ENCODE measurements around the gene CPVL. TPM values are rescaled to one million over a fixed set of nuclear protein-coding genes. Genes with fewer than 3 reads are reported as not detected.

CPVL gene
- total and polyA plus RNA-seq, 2 of the 8 experiments (the other 6 are each of a cell fraction or from before 2014, with no cell fraction given) = 40.0 to 55.0 TPM

DNA sequence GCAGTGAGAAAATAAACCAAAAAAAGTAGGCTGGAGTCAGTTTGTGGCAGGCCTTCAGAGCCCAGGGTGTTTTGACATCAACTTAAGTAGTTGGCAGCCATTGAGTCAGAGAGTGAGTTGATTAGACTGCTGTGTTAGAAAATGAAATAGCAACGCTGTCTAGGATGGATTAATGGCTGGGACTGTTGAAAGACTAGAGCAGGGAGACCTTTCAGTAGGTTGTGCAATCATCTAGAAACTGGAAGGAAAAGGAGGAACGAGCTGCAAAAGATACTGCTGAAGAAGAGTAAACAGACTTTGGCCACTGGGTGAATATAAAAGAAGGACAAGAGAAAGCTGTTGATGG, 159.6 kb downstream of the CPVL start (continued):
- TF ChIP-seq, protein P1, sequence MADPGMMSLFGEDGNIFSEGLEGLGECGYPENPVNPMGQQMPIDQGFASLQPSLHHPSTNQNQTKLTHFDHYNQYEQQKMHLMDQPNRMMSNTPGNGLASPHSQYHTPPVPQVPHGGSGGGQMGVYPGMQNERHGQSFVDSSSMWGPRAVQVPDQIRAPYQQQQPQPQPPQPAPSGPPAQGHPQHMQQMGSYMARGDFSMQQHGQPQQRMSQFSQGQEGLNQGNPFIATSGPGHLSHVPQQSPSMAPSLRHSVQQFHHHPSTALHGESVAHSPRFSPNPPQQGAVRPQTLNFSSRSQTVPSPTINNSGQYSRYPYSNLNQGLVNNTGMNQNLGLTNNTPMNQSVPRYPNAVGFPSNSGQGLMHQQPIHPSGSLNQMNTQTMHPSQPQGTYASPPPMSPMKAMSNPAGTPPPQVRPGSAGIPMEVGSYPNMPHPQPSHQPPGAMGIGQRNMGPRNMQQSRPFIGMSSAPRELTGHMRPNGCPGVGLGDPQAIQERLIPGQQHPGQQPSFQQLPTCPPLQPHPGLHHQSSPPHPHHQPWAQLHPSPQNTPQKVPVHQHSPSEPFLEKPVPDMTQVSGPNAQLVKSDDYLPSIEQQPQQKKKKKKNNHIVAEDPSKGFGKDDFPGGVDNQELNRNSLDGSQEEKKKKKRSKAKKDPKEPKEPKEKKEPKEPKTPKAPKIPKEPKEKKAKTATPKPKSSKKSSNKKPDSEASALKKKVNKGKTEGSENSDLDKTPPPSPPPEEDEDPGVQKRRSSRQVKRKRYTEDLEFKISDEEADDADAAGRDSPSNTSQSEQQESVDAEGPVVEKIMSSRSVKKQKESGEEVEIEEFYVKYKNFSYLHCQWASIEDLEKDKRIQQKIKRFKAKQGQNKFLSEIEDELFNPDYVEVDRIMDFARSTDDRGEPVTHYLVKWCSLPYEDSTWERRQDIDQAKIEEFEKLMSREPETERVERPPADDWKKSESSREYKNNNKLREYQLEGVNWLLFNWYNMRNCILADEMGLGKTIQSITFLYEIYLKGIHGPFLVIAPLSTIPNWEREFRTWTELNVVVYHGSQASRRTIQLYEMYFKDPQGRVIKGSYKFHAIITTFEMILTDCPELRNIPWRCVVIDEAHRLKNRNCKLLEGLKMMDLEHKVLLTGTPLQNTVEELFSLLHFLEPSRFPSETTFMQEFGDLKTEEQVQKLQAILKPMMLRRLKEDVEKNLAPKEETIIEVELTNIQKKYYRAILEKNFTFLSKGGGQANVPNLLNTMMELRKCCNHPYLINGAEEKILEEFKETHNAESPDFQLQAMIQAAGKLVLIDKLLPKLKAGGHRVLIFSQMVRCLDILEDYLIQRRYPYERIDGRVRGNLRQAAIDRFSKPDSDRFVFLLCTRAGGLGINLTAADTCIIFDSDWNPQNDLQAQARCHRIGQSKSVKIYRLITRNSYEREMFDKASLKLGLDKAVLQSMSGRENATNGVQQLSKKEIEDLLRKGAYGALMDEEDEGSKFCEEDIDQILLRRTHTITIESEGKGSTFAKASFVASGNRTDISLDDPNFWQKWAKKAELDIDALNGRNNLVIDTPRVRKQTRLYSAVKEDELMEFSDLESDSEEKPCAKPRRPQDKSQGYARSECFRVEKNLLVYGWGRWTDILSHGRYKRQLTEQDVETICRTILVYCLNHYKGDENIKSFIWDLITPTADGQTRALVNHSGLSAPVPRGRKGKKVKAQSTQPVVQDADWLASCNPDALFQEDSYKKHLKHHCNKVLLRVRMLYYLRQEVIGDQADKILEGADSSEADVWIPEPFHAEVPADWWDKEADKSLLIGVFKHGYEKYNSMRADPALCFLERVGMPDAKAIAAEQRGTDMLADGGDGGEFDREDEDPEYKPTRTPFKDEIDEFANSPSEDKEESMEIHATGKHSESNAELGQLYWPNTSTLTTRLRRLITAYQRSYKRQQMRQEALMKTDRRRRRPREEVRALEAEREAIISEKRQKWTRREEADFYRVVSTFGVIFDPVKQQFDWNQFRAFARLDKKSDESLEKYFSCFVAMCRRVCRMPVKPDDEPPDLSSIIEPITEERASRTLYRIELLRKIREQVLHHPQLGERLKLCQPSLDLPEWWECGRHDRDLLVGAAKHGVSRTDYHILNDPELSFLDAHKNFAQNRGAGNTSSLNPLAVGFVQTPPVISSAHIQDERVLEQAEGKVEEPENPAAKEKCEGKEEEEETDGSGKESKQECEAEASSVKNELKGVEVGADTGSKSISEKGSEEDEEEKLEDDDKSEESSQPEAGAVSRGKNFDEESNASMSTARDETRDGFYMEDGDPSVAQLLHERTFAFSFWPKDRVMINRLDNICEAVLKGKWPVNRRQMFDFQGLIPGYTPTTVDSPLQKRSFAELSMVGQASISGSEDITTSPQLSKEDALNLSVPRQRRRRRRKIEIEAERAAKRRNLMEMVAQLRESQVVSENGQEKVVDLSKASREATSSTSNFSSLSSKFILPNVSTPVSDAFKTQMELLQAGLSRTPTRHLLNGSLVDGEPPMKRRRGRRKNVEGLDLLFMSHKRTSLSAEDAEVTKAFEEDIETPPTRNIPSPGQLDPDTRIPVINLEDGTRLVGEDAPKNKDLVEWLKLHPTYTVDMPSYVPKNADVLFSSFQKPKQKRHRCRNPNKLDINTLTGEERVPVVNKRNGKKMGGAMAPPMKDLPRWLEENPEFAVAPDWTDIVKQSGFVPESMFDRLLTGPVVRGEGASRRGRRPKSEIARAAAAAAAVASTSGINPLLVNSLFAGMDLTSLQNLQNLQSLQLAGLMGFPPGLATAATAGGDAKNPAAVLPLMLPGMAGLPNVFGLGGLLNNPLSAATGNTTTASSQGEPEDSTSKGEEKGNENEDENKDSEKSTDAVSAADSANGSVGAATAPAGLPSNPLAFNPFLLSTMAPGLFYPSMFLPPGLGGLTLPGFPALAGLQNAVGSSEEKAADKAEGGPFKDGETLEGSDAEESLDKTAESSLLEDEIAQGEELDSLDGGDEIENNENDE (IDR thresholded peaks at IDR 0.05; ENCODE audit: insufficient replicate concordance, low read length) = no peak
- no peak for TF ChIP-seq RAD21 (IDR thresholded peaks at IDR 0.05 in 1 of 2, conservative IDR thresholded peaks at IDR 0.05 in 1 of 2; ENCODE audit: low read depth in 2 of 2, low read length in 2 of 2)
- TF ChIP-seq ZNF274 (IDR thresholded peaks at IDR 0.05; ENCODE audit: borderline replicate concordance, extremely low read depth, low read length) = no peak
- TF ChIP-seq RNF2 (IDR thresholded peaks at IDR 0.05; ENCODE audit: borderline replicate concordance, low read depth, low read length, missing control alignments, poor library complexity, severe bottlenecking) = no peak
- TF ChIP-seq YY1 (IDR thresholded peaks at IDR 0.05; ENCODE audit: low read depth, low read length) = no peak
- no peak for TF ChIP-seq TEAD4 (IDR thresholded peaks at IDR 0.05; ENCODE audit: low read depth, low read length)
- no peak for TF ChIP-seq KDM4A (IDR thresholded peaks at IDR 0.05; ENCODE audit: low read depth, low read length, severe bottlenecking)
- no peak for TF ChIP-seq SRF (IDR thresholded peaks at IDR 0.05; ENCODE audit: low read depth, low read length)
- TF ChIP-seq SP2 (IDR thresholded peaks at IDR 0.05; ENCODE audit: low read length) = no peak
- TF ChIP-seq BCL11A (IDR thresholded peaks at IDR 0.05; ENCODE audit: low read depth in 2 of 2, low read length in 2 of 2) = no peak

Data from H1 (cell line).